ENCODE results near the gene TANC1.
"Not testable (repeated sequence)": the region's sequence is repeated elsewhere in the genome, so short reads cannot be mapped to it uniquely, and the experiment has no call there.

Gene TANC1

GRCh38 chr2:159094173-159094737 is 125.8 kb downstream of the TANC1 start:
- no peak for DNase-seq

GRCh38 chr2:159095813-159096212 is 127.4 kb downstream of the TANC1 start:
- no peak for DNase-seq

GRCh38 chr2:159096302-159096855 is 127.9 kb downstream of the TANC1 start:
- DNase-seq: not testable (repeated sequence)

GRCh38 chr2:159096901-159097300 is 128.5 kb downstream of the TANC1 start:
- DNase-seq: no peak

- DNase-seq: no peak
Measured at GRCh38 chr2:159098361-159098760, 129.9 kb downstream of the TANC1 start.

- DNase-seq: no peak
Measured at GRCh38 chr2:159098921-159099411, 130.5 kb downstream of the TANC1 start.

GRCh38 chr2:159101755-159102489 is 133.5 kb downstream of the TANC1 start:
- no peak for DNase-seq

- no peak for DNase-seq
Measured at GRCh38 chr2:159103411-159103810, 135.0 kb downstream of the TANC1 start.

- DNase-seq: no peak
Measured at GRCh38 chr2:159106109-159106508, 137.7 kb downstream of the TANC1 start.

- DNase-seq: no peak
Measured at GRCh38 chr2:159108181-159108893, 139.9 kb downstream of the TANC1 start.

- no peak for DNase-seq
Measured at GRCh38 chr2:159109517-159109916, 141.1 kb downstream of the TANC1 start.

- DNase-seq: no peak
Measured at GRCh38 chr2:159110784-159111183, 142.3 kb downstream of the TANC1 start.

GRCh38 chr2:159111346-159111927 is 143.0 kb downstream of the TANC1 start:
- peak; percentile 62 for DNase-seq

GRCh38 chr2:159114835-159115234 is 146.4 kb downstream of the TANC1 start:
- no peak for DNase-seq

- DNase-seq: no peak
Measured at GRCh38 chr2:159116922-159117321, 148.5 kb downstream of the TANC1 start.

- no peak for DNase-seq
Measured at GRCh38 chr2:159117658-159118057, 149.2 kb downstream of the TANC1 start.

GRCh38 chr2:159118115-159118858 is 149.8 kb downstream of the TANC1 start:
- DNase-seq: peak; percentile 80

- DNase-seq: no peak
Measured at GRCh38 chr2:159118859-159119500, 150.5 kb downstream of the TANC1 start.

- DNase-seq: no peak
Measured at GRCh38 chr2:159119652-159120257, 151.3 kb downstream of the TANC1 start.

- no peak for DNase-seq
Measured at GRCh38 chr2:159123786-159124185, 155.3 kb downstream of the TANC1 start.

GRCh38 chr2:159124441-159124911 is 156.0 kb downstream of the TANC1 start:
- DNase-seq: no peak
